Left renal cortex interstitium (tissue), 4 donors: ENCODE data around the gene CFDP1. TPM values are rescaled to one million over a fixed set of nuclear protein-coding genes. Genes with fewer than 3 reads are reported as not detected.

ENCODE experiments used
- DNase-seq, 4 donors: peaks; one replicate each; pipeline ENCODE4 v3.0.0-alpha.2; 2013; ENCODE audit warnings: low read depth in 4 of 4, low spot score in 2 of 4, missing footprints in 1 of 4
- polyA plus RNA-seq, 4 donors: library from polyadenylated mRNA; unstranded; fragments of 120-200 nt; gene quantifications; one replicate each; pipeline ENCODE4 v1.2.1, GENCODE V29; 2013; ENCODE audit not compliant: insufficient read length in 4 of 4

The CFDP1 gene
- polyA plus RNA-seq, 4 donors, result 156 to 189 (median 173) TPM

- DNase-seq, result no peak
These were observed 176.5 kb downstream of the CFDP1 start for GRCh38 chr16:75256696-75257343.

- DNase-seq, result no peak
These were observed 177.2 kb downstream of the CFDP1 start for GRCh38 chr16:75256059-75256571.

DNA sequence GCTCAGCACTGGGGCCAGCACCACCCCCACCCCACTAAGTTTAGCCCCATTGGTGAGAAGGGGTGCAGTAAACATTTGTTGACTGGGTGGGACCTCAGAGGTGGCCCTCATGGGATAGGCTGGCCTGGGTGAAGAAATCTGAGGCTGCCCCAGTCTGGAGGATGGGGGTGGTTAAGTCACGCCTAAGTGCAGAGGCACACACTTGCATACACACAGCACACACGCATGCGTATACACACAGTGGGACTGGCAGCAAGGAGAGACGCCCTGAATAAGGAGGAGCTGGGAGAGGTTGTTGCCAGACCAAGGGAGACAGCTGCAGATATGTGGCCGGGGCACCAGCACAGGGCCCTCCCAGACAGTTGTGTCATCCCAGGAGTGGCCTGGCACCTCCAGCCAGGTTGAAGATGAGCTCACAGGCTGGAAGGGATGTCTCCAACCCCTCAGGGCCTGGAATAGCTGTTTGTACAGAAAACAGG lies 178.9 kb downstream of the CFDP1 start:
- DNase-seq, result no peak

- no peak for DNase-seq
These were observed 180.1 kb downstream of the CFDP1 start for GRCh38 chr16:75252946-75253911.

GRCh38 chr16:75252049-75252864 lies 181.0 kb downstream of the CFDP1 start:
- no peak for DNase-seq

GRCh38 chr16:75251280-75252048 lies 181.8 kb downstream of the CFDP1 start, which contains the start of gene BCAR1:
Gene BCAR1, minus strand, starts transcription at chr16:75251624. Its CDS starts 142 bp downstream, at chr16:75251482.
- peak in 1 of 4 donors; percentile 80 for DNase-seq

GRCh38 chr16:75250809-75251279 lies 182.5 kb downstream of the CFDP1 start:
- DNase-seq, result no peak

DNA sequence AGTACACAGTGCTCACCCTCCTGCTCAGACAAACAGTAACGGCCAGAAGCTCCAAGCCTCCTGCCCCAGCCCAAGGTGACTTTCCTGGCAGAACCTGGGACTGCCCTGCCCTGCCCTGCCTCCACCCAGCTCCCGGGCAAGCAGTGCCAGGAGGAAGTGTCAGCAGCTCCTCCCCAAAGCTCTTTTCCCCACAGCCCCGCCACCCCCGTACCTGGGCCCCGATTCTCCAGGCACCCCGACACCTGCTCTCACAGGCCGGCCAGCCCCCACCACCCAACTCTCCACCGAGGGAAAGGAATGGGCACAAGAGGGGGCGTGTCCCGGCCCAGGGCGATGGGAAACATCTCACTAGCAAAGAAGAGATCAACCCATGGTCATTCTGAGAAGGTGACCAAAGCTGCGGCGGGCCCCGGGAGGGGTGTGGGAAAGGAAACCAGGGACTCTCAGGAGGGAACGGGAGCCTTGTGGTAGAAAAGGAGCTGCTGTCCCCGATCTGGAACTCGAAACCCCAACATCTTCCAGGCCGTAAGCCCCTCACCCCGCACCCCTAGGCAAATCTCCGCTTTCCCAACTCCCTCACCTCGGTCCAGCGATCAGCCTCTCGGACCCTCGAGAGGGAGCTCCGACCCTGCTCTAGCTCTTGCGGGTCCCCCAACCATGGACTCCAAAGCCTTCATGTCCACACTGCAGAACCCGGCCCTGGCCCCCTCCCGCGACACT lies 183.1 kb downstream of the CFDP1 start:
- no peak for DNase-seq

DNA sequence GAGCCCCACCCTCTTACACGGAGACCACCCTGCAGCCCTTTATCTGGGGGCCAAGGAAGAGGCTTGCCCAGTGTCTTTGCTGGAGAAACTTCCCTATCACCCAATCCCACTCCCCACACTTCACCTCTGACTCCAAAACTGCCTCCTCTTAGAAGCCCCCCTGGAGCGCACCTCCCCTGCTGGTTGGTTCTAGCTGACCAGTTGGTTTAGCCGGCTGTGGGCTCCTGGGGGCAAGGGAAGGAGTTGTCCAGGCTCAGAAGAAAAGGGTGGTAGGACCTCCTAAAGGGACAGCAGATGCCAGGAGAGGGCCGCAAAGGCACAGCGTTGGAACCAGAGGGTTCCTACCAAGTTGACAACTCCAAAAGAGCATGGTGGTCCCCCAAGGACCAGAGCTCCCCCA lies 183.9 kb downstream of the CFDP1 start:
- DNase-seq, result no peak

GRCh38 chr16:75248536-75249380 lies 184.5 kb downstream of the CFDP1 start:
- DNase-seq, result no peak

- DNase-seq, result no peak
These were observed 185.2 kb downstream of the CFDP1 start for GRCh38 chr16:75248142-75248535.

DNA sequence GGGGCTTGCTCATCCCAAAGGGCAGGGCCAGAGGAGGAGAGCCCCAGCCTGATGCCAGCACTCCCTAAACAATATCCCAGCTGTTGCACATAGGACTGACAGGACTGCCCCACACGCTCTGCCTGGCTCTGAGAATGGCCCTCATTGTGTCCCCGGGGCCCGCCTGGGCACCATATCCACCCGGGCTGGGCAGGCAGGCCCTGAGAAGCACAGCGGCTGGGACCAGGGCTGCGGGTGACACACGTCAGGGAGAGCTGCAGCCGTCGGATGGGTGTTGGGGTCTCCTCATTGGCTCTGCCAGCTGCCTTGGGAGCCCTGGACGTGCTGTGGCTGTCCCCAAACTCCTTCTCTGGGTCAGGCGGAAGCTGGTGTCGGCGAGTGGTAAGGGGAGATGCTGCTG lies 186.1 kb downstream of the CFDP1 start:
- no peak for DNase-seq

DNA sequence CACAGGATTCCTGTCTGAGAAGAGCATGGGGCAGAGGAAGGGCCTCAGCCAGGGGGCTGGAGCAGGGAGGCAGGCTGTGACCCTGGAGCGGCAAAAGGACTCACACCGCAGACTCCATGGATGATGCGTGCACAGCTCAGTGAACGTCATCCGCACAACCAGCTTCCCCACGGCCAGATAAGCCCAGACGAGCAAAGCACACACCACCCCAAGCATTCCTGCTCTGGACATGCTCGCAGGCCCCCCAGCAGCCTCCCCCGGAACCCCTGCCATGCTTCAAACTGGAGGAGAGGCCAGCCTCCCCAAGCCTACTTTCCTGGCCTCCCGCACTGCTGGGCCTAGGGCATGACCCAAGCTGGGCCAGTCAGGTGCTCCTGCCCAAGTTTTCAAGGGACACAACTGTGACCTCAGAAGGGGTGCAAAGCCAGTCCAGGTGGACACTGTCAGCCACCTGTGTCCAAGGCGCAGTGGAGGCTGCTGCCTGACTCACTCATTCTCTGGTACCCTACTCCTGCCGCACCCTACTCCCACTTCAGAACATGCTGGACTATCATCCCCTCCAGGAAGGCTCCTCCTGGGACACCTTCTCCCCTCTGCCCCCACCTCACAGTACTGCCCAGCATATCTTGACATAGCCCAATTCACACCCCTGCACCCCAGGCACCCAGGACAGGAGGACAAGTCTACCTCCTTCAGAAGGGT lies 186.6 kb downstream of the CFDP1 start:
- DNase-seq, result no peak

DNA sequence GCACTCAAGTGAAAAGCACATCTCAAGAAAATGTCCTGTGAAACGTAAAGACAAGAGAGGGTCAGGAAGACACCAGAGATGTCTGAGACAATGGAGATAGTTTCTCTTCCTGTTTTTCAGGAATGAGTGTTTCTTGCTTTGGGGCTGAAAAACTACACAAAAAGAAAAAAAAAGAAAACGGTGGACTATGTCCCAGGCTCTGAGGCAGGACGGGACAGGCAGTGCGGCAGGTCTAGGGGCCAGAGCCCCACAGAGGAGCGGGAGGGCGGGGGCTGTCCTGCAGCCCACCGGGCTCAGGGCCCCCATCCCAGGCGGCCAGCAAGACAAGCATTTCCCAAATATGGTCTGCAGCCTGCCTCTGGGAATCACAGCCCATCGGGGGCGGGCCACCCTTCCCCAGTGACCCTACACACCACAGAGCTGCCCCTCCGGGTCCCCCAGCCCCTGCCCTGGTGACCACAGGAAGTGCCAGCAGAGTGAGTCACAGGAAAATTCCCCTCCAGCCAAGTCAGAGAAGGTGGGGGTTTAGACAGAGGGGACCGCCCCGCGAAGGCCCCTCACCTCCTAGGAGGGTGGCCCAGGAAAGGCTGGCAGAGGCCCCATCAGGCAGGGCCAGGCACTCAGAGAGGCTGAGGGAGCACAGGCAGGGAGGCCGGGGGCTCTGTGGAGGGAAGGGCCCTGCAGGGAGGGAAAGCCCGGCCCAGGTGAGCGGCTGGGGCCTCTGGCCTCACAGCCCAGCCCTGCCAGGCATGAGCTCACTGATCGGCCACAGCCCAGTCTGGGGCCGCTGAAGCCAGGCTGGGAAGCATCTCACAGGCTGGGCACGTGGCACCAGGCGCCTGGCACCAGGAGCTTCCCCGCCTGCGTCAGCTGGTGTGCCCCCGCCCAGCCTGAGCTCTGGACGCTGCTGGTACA lies 188.2 kb downstream of the CFDP1 start:
- no peak for DNase-seq

GRCh38 chr16:75244225-75244809 lies 189.0 kb downstream of the CFDP1 start:
- no peak for DNase-seq
